HEK293 (cell line): ENCODE measurements around the gene ACSL3.

ENCODE experiments used
- CTCF ChIA-PET: fragments of 350-600 bp; formaldehyde crosslinking; extraction: SDS; loops from one replicate; lab custom pipeline; 2021; ENCODE audit warnings: antibody characterized with exemption; lab: Yijun Ruan, JAX
- POLR2A ChIA-PET: fragments of 300-600 bp; formaldehyde crosslinking; extraction: SDS; loops from one replicate; lab custom pipeline; 2020; ENCODE audit warnings: antibody characterized with exemption, inconsistent platforms; lab: Yijun Ruan, JAX
- H3K27ac ChIP-seq: fragments of 200-500 bp; sonication (Bioruptor generic); 2 replicates; pipeline ENCODE4 v1.5.1; 2014; ENCODE audit warnings: low read depth, low read length, control low read depth, inconsistent platforms; ENCODE audit errors: extremely low read depth
- H3K36me3 ChIP-seq, 2 experiments: fragments of 200-500 bp in 1 of 2; sonication (Bioruptor generic) in 1 of 2; 1 replicate in 1 of 2; 2 replicates in 1 of 2; pipeline ENCODE4 v1.5.1; 2014 to 2017; ENCODE audit warnings: inconsistent platforms in 2 of 2, low read length in 2 of 2; ENCODE audit not compliant: control insufficient read depth in 2 of 2, insufficient read depth in 1 of 2
- H3K4me1 ChIP-seq: fragments of 200-500 bp; sonication (Bioruptor generic); 2 replicates; pipeline ENCODE4 v1.5.1; 2014; ENCODE audit warnings: mild to moderate bottlenecking, low read length, inconsistent platforms; ENCODE audit not compliant: control insufficient read depth, insufficient read depth
- H3K4me3 ChIP-seq: 2 replicates; pipeline ENCODE4 v1.5.1; 2011; ENCODE audit warnings: low read depth, mild to moderate bottlenecking, control low read depth, low read length, moderate library complexity
- H3K9me3 ChIP-seq: fragments of 200-500 bp; sonication (Bioruptor generic); 2 replicates; pipeline ENCODE4 v1.5.1; 2014; ENCODE audit warnings: low read depth, low read length, inconsistent platforms; ENCODE audit not compliant: control insufficient read depth, insufficient read depth
- SCRT2 ChIP-seq: fragments of 450-650 bp; formaldehyde crosslinking; IDR thresholded peaks from 2 replicates; pipeline ENCODE4 v1.5.1; 2016; ENCODE audit warnings: missing biosample characterization, missing genetic modification characterization
- TSHZ1 ChIP-seq: fragments of 450-650 bp; formaldehyde crosslinking; IDR thresholded peaks from 2 replicates; pipeline ENCODE4 v1.5.1; 2016; ENCODE audit warnings: missing biosample characterization, missing genetic modification characterization, borderline replicate concordance
- ZBTB11 ChIP-seq: fragments of 450-650 bp; formaldehyde crosslinking; conservative IDR thresholded peaks from 2 replicates; pipeline ENCODE4 v1.5.1; 2016; ENCODE audit warnings: low read depth, missing biosample characterization, missing genetic modification characterization
- ZBTB26 ChIP-seq: fragments of 450-650 bp; formaldehyde crosslinking; optimal IDR thresholded peaks from 2 replicates; pipeline ENCODE3; 2016; ENCODE audit warnings: missing biosample characterization, mild to moderate bottlenecking, missing genetic modification characterization
- ZBTB44 ChIP-seq: fragments of 450-650 bp; IDR thresholded peaks from 2 replicates; pipeline ENCODE4 v1.5.1; 2018; ENCODE audit warnings: missing biosample characterization, mild to moderate bottlenecking, missing genetic modification characterization
- ZBTB49 ChIP-seq: fragments of 450-650 bp; formaldehyde crosslinking; IDR thresholded peaks from 2 replicates; pipeline ENCODE4 v1.5.1; 2016; ENCODE audit warnings: missing biosample characterization, missing genetic modification characterization, low read depth
- ZBTB6 ChIP-seq: fragments of 450-650 bp; formaldehyde crosslinking; IDR thresholded peaks from 2 replicates; pipeline ENCODE4 v1.5.1; 2017; ENCODE audit warnings: missing biosample characterization, missing genetic modification characterization
- ZFP37 ChIP-seq: fragments of 450-650 bp; formaldehyde crosslinking; IDR thresholded peaks from 2 replicates; pipeline ENCODE4 v1.5.1; 2016; ENCODE audit warnings: missing biosample characterization, missing genetic modification characterization
- ZNF10 ChIP-seq: fragments of 450-650 bp; formaldehyde crosslinking; IDR thresholded peaks from 2 replicates; pipeline ENCODE4 v1.5.1; 2017; ENCODE audit warnings: missing biosample characterization, missing genetic modification characterization
- ZNF18 ChIP-seq: fragments of 450-650 bp; formaldehyde crosslinking; IDR thresholded peaks from 2 replicates; pipeline ENCODE4 v1.5.1; 2016; ENCODE audit warnings: missing biosample characterization, missing genetic modification characterization
- ZNF24 ChIP-seq: fragments of 450-650 bp; formaldehyde crosslinking; IDR thresholded peaks from 2 replicates; pipeline ENCODE4 v1.5.1; 2016; ENCODE audit warnings: missing biosample characterization, missing genetic modification characterization
- ZNF335 ChIP-seq: fragments of 450-650 bp; formaldehyde crosslinking; conservative IDR thresholded peaks from 2 replicates; pipeline ENCODE4 v1.5.1; 2016; ENCODE audit warnings: missing biosample characterization, missing genetic modification characterization
- ZNF341 ChIP-seq: fragments of 450-650 bp; formaldehyde crosslinking; IDR thresholded peaks from 2 replicates; pipeline ENCODE4; 2016; ENCODE audit warnings: low read depth, missing biosample characterization, missing genetic modification characterization
- ZNF416 ChIP-seq: fragments of 450-650 bp; formaldehyde crosslinking; IDR thresholded peaks from 2 replicates; pipeline ENCODE4 v1.5.1; 2016; ENCODE audit warnings: missing biosample characterization, missing genetic modification characterization
- ZNF473 ChIP-seq: fragments of 450-650 bp; formaldehyde crosslinking; IDR thresholded peaks from 2 replicates; pipeline ENCODE4 v1.5.1; 2017; ENCODE audit warnings: missing biosample characterization, missing genetic modification characterization
- ZNF544 ChIP-seq: fragments of 450-650 bp; formaldehyde crosslinking; IDR thresholded peaks from 2 replicates; pipeline ENCODE4 v1.5.0; 2017; ENCODE audit warnings: missing biosample characterization, missing genetic modification characterization
- ZNF639 ChIP-seq: fragments of 450-650 bp; formaldehyde crosslinking; IDR thresholded peaks from 2 replicates; pipeline ENCODE4 v1.5.1; 2016; ENCODE audit warnings: missing biosample characterization, missing genetic modification characterization
- ZNF658 ChIP-seq: fragments of 450-650 bp; formaldehyde crosslinking; IDR thresholded peaks from 2 replicates; pipeline ENCODE4; 2016; ENCODE audit warnings: missing biosample characterization, missing genetic modification characterization
- ZSCAN23 ChIP-seq: fragments of 450-650 bp; formaldehyde crosslinking; IDR thresholded peaks from 2 replicates; pipeline ENCODE4 v1.5.1; 2016; ENCODE audit warnings: missing biosample characterization, missing genetic modification characterization
- ZSCAN30 ChIP-seq: fragments of 450-650 bp; IDR thresholded peaks from 2 replicates; pipeline ENCODE4 v1.5.1; 2018; ENCODE audit warnings: missing biosample characterization, mild to moderate bottlenecking, missing genetic modification characterization, moderate library complexity

ACSL3 gene

GRCh38 chr2:222860740-222861410 lies at the start of gene ACSL3:
Gene ACSL3 (plus strand): TSS chr2:222861036. CDS start chr2:222908773, 47,737 bp downstream.
- no peaks in the 10 kb centered on the region for H3K36me3 ChIP-seq
- ChIA-PET CTCF (interaction anchor here (0.6 to 1.5 kb wide), 4 partner anchors 63 to 1424 kb away, joined by 3 to 10 read pairs (median 4); no protein-coding TSS in a partner anchor), POLR2A (interaction anchor here (0.6 to 2.6 kb wide), 3 partner anchors 14 to 152 kb away, joined by 3 to 19 read pairs (median 4); no protein-coding TSS in a partner anchor)
- H3K4me3 ChIP-seq: peak within 1 kb of the TSS; percentile 83
- H3K4me1 ChIP-seq: peaks cover 27% of the 10 kb centered on the region
- H3K9me3 ChIP-seq: no peaks in the 10 kb centered on the region
- H3K27ac ChIP-seq: peak within 1 kb of the TSS; percentile 96
- TF ChIP-seq ZNF341 (peak; percentile 91), ZNF416 (tag by site-specific recombination) (no peak), SCRT2 (peak; percentile 45; the same call in 1 of the 2 replicates), ZBTB44 (tag by site-specific recombination) (no peak), TSHZ1 (tag by site-specific recombination) (no peak), ZNF18 (tag by site-specific recombination) (no peak), ZNF335 (tag by site-specific recombination) (no peak; the same call in 1 of the 2 replicates), ZNF658 (no peak), ZNF473 (no peak), ZBTB26 (tag by site-specific recombination) (peak; percentile 89), ZBTB49 (no peak), ZFP37 (tag by site-specific recombination) (no peak), ZBTB11 (tag by site-specific recombination) (peak; percentile 9; the same call in 1 of the 2 replicates), ZNF639 (no peak), ZNF10 (tag by site-specific recombination) (no peak), ZBTB6 (tag by site-specific recombination) (no peak), ZNF24 (no peak), ZSCAN30 (tag by site-specific recombination) (peak; percentile 74; the same call in 1 of the 2 replicates), ZNF544 (tag by site-specific recombination) (no peak), ZSCAN23 (no peak)
